IPS-NIHi7 (cell line): ENCODE measurements around the gene WDR82.

Source experiments
- DNase-seq: peaks from one replicate; pipeline ENCODE4 v3.0.0; 2012; ENCODE audit warnings: mixed read lengths; ENCODE audit errors: extremely low spot score

The WDR82 gene, protein sequence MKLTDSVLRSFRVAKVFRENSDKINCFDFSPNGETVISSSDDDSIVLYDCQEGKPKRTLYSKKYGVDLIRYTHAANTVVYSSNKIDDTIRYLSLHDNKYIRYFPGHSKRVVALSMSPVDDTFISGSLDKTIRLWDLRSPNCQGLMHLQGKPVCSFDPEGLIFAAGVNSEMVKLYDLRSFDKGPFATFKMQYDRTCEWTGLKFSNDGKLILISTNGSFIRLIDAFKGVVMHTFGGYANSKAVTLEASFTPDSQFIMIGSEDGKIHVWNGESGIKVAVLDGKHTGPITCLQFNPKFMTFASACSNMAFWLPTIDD

DNA sequence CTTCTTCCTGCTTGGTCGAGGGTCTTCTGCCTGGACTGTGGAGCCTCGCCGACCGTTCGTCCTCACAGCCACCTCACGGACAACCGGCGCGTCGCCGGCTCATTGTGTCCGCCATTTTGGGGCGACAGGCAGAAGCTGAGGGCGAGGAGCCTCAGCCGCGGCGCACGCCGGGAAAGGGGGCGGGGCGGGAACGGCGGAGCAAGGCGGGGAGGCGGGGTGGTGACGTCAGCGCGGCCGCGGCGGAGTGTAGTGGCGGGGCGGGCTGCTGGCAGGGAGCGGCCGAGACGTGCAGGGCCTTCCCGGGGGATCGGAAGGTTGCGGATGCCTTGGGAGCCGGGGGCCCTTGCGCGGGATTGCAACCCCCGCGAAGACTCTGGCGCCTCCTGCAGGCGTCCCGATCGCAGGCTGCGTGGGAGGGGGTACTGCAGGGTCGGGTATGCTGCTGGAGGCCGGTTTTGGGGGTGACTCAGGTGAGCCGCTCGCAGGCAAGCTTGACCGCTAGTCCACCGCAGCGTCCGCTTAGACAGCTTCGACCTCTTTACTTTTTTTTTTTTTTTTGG, at the start of gene WDR82:
WDR82 (minus strand) TSS at position 140 of the 560 bp plus-strand sequence. CDS start 288 bp downstream, outside the sequence.
- DNase-seq, result peak; percentile 96

DNA sequence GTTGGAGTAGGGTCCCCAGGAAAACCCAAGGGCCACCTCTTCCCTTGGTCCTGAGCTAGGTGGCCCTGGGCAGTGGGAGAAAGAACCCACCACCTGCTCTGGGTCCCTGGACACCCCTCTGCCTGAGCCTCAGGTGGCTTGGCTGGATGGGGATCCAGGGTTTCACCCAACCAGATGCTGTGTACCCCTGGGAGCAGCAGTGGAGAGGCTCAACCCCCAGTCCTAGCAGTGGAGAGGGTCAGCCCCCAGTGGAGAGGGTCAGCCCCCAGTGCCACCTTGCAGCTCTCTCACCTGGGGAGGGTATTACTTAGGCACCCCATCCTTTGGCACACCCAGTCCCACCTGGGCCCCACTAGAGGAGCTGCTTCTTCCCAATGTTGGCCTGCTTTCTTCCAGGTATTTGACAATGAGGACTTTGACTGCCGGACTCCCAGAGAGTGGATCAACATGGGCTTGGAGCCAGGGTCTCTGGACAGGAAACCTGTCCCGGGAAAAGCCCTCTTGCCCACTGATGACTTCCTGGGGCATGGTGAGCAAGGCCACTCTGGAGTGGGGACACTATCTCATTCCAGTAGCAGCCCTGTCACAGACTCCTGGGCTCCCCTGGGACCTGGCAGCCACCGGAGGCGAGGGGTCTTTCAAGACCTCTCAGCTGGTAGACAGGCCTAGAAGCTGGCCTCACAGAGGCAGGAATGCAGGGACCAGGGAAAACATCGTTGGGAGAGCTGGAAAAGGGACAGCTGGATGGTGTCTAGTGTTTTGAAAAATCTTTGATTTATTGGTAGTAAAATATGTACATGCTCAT, 49.2 kb upstream of the WDR82 start:
- no peak for DNase-seq

DNA sequence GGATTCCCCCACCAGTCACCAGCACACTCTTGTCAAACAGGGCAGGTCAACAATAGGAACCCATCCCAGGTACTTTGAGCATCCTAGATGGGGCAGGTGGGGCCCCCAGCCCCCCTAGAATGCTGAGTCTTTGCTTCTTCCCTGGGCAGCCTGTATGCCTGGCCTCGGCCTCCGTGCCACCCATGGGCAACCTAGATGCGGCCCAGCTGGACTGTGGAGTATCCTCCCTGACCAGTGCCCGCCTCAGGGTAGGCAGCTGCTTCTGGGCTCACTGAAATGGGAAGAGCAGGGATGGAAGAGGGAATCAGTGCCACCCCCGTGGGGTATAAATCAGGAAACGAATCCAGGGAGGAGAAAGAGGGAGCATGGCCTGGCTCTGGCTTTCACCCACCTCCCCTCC, 48.5 kb upstream of the WDR82 start:
- no peak for DNase-seq

DNA sequence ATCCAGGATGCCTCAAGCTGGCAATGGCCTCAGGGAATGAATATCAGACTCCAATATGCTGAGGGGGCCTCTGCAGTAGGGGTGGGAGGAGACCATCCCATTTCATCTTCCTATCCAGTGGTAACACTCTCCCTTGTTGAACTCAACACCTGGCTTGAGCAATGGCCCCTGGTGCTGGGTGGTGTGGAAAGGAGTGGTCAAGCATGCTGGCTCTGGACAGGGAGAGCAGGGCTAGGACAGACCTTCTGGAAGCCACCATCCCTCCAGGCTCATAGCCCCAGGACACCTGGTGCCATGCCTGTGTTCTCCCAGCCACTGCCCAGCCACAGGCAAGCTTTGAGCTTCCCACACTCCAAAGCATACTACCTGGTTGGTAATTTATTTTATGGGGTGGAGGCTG, 47.2 kb upstream of the WDR82 start:
- no peak for DNase-seq

DNA sequence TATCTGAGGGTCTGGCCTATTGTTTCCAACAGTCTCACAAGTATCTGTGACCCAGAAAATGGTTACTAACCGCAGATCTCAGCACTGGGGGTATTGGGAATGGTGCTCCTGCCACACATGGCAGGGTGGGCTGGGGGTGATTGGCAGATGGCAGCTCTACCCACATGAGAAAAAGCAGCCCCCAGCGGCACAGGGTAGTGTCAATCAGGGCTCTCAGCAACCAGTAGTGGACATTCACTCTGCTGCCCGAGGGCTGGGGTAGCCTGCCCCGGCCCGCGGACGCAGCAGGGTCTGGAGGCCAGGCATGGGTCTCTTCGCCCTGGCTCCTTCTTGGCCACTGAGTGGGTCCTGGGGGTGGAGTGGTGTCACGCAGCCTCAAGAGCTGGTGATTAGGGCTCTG, 46.2 kb upstream of the WDR82 start:
- no peak for DNase-seq

DNA sequence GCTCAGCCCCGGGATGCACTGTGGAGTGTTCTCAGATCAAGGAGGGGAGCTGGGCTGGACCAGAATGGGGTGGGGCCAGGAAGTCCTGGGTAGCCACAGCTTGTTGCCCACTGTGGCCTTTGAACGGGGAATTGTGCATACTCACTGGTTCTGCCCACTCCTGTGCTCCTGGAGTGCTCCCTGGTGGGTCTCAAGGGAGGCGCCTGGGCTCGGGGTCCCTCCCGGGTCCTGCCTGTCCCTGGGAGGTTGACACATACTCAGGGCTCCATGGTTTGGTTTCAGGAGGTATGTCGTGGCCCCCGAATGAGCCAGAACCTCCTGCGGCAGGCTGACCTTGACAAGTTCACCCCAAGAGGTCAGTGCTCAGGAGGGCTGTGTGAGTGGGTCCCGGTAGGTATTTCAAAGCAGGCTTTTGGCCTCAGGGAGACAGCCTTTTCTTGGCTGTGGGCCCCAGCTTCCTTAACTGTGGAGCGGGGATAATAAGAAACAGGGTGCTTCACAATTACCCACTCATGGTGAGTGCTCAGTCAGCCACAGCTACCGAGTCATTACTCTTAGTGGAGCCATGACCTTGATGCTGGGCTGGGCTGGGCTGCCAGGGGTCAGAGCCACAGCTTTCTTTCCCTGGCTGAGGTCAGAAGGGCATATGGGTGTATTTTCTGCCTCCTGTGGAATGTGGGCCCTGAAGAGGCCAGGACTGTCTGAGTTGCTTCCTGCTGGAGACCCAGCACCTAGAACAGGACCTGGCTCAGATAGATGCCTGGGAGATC, 45.3 kb upstream of the WDR82 start:
- DNase-seq, result no peak

DNA sequence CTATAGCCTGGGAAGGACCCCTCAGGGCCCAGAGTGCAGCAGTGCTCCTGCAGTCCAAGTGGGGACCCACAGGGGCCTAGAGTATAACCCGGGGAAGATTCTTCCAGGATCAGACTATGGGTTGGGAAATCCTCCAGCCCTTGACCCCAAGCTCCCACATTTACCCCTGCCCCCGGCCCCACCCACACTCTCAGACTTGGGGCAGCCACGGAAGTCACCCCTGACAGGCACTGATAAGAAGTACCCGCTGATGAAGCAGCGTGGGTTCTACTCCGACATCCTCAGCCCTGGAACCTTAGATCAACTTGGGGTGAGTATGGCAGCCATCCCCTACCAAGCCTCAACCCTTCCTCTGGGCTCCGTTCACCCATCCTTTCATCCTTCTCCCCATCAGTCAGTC, 44.0 kb upstream of the WDR82 start:
- DNase-seq, result no peak

DNA sequence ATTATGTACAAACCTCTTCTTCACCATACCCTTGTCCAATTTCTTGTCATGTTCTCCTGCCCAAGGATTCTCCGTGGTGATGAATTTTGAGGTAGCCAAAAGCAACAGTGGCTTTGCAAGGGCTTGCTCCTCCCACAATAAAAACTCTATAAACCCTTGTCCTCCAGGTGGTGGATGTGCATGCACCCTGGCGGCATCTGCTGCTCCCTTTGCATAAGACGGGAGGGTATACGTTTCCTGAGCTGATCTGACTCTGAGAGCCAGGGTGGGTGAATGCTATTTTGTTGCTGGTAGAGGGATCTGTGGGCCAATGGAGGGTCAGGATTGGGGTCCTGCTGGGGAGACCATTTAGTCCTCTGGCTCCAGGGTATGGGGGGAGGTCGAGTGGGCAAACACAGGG, 43.0 kb upstream of the WDR82 start:
- DNase-seq, result no peak

DNA sequence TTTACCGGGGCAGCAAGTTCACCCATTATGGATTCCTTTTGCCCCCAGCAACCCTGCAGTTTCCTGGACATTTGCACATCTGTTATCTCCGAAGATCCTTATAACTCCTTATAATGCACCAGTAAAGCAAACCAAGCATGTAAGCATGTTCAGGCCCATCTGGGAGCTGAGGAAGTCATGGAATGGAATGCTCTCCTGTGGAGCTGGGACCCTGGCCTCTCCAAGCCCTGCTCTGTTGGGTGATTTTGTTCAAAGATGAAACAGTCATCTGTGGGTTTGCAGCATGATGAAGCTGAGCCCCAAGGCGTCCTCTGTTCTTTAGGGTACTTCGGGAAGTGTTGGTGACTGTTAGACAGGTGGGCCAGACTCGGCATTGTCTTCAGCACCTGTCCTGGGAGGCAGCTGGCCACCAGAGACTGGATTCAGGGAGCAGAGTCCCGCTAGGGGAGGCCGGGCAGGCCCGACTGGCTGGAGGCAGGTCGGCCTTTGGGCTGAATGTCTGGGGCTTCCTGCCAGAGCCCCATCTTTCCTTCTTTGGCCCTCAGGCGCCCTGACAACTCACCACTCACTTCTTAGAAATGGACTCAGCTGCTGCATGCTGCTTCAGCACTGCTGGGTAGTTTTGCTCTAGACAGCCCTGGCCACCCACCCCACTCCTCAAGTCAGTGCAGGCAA, 41.6 kb upstream of the WDR82 start:
- DNase-seq, result no peak

DNA sequence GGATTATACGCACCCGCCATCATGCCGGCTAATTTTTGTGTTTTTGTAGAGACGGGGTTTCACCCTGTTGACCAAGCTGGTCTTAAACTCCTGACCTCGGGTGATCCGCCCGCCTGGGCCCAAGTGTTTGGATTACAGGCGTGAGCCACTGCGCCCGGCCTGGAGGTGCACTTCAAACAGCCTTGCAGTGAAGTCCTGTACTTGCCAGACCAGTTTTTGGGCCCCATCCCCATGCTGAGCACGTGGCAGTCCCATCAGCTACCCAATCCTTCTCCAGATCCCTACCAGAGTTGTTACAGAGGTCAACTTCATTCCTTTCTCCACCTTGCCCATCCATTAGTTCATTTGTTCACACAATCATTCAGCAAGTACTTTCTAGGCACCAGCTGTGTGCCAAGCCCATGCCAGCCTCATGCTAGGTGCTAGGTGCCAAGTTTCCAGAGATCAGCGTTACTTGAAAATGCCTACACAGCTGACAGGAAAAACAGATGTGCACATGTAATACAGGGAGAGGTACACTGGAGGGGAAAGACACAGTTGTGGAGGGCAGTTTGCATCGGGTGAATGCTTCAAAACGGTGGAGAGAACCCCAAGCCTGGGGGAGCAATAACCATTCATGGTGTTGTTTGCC, 39.9 kb upstream of the WDR82 start:
- DNase-seq, result no peak

DNA sequence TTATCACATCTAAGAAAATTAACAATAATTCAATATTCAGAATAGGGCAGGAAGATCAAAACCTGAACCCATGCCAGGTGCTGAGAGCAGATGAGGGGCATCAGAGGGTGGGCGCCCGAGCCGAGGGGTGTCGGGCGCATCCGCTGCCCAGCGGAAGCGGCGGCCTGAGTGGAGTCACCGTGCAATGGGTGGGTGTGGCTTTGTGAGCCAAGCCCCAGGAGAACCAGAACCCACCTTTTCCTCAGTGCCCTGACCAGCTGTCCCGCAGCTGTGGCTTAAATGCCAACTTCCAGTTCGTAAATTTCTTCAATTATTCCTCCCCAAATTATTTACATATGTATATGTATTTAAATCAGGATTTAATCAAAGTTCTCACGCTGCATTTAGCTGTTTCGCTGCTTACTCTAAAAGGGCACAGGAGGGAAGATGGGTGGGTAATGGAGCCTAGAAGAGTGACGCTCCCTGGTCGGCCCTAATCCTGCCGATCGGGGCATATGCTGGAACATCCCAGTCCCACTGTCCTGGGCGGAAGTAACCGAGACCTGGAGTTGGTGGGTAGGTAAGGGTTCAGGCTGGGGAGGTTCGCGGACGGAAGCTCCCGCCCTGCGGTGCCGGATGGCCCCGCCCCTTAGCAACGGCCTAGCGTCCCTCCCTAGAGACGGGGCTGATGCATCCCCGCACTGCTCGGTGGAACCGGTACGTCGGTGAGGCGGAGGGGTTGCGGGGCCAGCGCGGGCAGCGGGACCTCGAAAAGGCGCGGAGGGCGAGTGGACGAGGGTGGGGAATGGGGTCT, 39.0 kb upstream of the WDR82 start:
- peak; percentile 99 for DNase-seq

DNA sequence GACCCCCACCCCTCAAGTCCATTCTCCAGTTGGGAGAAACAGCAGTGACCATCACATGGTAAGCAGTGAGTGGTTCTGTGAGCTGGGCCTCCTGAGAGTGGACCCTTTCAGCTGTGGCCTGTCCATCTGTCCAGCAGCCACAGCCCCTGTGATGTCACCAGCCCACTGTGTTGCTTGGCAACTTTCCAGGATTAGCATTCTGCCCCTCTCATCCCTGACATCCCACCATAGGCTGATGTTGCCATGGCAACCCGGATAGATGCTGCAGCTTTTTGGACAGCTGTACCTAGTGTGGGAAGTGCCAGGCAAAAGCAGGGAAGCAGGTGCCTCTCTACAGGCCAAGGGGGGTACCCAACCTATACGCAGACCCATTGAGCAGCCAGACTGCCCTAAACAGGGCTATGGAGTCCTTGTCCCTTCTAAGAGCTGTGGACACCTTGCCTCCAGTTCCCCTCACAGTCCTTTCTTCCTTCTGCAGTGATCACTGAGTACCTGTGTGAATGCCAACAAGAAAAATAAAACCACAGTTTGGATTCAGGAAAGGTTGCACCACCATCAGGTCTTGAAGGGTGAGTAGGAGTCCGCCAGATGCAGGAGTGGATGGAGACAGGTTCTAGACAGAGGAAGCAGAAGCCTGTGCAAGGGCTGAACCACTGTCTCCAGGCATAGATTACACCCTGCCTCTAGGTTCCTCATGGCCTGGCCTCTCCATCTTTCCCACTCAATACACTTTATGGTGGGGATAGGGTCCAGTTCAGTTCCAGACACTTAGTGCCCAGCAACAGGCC, 37.7 kb upstream of the WDR82 start, which contains the start of gene DNAH1:
DNAH1 (plus strand) TSS at position 343 of the 788 bp plus-strand sequence. CDS start 6,124 bp downstream, outside the sequence.
- DNase-seq, result no peak

DNA sequence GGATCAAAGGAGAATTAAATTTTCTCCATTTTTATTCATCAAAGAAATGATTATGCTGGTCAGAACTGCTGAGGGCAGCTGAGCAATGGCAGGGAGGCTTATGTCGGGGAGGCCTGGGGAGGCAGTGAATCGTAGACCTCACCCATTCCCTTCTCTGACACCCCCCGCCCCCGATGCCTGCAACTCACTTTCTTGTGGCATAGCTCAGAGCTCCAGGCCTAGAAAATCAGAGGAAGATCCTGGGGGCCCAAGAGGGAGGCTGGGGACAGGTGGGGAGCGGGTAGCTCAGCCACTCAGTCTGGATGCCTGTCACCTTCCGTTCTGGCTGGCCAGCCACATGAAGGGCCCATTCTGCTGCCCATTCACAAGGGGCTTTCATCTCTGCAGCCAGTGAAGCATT, 36.6 kb upstream of the WDR82 start:
- DNase-seq, result no peak

DNA sequence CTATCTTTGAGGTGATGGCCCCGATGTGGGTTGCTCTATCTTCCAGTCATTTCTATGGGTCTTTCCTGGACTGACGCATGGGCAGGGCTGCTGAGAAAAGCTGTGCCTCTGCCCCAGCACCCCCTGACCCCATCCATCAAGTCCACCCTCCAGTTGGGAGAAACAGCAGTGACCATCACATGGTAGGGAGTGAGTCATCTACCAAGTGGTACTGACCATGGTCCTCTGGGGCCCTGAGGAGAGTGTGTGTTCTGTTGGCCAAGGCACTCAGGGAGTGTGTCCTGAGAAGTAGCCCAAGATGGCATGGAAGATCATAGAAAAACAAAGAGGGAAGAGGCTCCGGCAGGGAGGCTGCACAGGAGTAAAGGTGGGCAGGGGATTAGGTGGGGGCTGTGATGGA, 36.0 kb upstream of the WDR82 start:
- no peak for DNase-seq

DNA sequence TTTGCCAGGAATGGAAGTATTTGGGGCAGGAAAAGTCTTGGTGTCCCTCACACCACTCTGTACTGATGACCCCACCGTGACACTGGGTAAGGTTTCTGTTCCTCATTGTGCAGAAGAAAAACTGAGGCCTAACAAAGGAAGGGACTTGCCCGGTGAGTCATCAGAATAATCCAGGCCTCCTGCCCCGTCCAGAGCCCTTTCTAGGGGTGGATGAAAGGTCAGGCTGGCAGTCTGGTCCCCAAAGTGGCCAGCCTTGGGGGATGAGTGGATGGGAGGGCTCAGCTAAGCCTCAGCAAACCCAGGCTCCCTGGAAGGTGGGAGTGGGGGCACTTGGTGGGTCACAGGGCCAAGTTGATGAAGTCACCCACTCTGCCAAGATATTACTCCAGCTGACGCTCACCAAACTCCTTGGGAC, 35.3 kb upstream of the WDR82 start:
- no peak for DNase-seq

DNA sequence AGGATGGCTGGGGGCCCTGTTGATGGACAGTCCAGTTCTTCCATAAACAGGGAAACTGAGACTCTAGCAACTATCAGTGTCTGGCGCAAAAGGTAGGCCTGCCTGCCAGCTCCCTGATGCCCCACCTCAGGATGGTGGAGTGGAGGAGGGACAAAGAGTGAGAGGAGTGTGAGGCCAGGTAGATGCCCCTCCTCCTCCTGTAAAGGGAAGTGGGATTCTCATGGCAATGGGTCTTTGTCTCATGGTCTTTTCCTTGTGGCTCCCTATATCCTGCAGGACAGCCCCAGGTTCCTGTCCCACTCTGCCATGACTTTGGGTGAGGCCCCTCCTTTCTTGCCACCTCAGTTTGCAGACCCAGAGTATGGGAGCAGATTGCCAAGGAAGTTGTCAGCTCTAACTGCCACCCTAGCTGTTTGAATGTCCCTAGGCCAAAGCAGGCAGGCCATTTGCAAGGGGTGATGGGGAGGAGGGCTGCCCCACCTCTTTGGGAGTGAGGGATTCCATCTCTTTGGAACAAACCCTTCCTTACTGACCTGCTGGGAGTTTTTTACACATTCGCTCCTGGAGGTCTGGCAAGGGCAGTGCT, 34.8 kb upstream of the WDR82 start:
- no peak for DNase-seq

DNA sequence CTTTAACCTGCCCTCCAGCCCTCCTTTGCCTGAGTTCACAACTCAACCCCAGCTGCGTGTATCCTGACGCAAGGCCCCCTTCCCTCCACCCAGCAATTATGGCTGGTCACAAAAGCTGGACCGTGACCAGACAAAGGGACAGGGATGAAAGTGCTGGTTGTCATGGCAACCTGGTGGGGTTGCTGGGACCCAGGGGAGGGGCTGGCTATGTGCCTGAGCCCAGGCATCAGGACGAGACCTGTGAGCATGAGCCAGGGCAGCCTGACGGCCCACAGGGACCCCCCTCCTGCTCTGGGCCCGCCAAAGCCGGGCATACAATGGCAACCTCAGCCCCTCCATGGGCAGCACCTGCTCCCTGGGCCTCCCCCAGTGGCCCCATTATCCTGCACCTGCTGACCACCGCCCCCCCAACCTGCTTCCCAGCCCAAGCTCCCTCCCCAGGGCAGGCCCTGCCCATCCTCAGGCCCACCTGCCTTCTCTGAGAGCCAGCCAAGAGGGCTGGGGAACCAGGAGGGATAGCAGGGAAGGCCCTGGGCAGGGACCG, 33.2 kb upstream of the WDR82 start:
- DNase-seq, result no peak

DNA sequence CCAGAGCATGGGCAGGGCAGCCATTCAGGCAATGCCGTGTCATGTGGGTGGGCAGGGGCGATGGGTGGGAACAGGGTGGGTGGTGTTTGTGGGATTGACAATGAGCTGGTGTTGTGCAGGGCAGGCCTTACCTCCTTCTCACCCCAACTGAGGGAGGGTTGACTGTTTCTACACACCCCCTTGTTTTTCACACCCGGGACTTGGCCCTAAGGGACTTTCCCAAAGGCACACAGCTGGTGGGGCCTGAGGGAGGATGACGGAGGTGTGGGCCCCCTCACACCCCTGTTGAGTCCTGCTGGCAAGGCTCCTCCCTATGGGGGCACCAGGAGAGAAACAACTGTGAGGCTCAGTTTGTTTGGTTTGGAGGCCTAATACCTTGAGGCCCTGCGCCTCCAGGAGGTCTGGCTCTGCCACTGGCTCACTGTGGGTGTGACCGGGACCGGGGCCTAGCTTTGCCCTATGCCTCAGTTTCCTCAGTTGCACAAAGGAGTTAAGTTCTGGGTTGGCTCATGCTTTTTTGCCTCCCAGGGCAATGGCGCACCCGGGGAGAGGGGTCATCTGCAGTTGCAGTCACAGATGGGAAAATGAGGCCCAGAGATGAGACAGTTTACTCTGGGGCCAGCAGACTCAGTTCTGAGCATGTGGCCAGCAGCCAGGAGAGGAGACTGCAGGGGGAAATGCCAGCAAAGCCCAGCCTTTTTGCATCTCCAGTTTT, 32.6 kb upstream of the WDR82 start:
- no peak for DNase-seq
